ENCODE results near the gene CLDN11. TPM values are rescaled to one million over a fixed set of nuclear protein-coding genes. Genes with fewer than 3 reads are reported as not detected.

Gene CLDN11
- total and polyA plus RNA-seq, 10 of the 15 experiments (the other 5 are each of a cell fraction or from before 2014, with no cell fraction given) = 0.15 TPM; not detected in 9

GRCh38 chr3:170429050-170429449, 10.4 kb downstream of the CLDN11 start (continued):
- TF ChIP-seq PRDM15 (CRISPR knock-in tag; IDR thresholded peaks at IDR 0.05) (no peak), DPF2 (IDR thresholded peaks at IDR 0.05) (no peak), TAF1 (IDR thresholded peaks at IDR 0.05; ENCODE audit: borderline replicate concordance, low read depth, low read length) (no peak), FOXM1 (IDR thresholded peaks at IDR 0.05; ENCODE audit: low read depth, low read length) (peak; percentile 83), ASH2L (IDR thresholded peaks at IDR 0.05; ENCODE audit: borderline replicate concordance, low read depth) (no peak), RFX5 (IDR thresholded peaks at IDR 0.05; ENCODE audit: low read depth, low read length) (no peak), POU2F2 (IDR thresholded peaks at IDR 0.05; ENCODE audit: borderline replicate concordance, low read depth, low read length) (no peak), NRF1 (conservative IDR thresholded peaks at IDR 0.05; ENCODE audit: low read depth, low read length) (no peak), HDGF (IDR thresholded peaks at IDR 0.05) (no peak), TARDBP (IDR thresholded peaks at IDR 0.05; ENCODE audit: borderline replicate concordance) (no peak), PAX8 (IDR thresholded peaks at IDR 0.05) (no peak), USF1 (IDR thresholded peaks at IDR 0.05; ENCODE audit: borderline replicate concordance, extremely low read length, insufficient read depth, low read depth, low read length) (no peak), MEF2B (IDR thresholded peaks at IDR 0.05; ENCODE audit: partially characterized antibody, poor library complexity, severe bottlenecking) (no peak), IRF4 (IDR thresholded peaks at IDR 0.05; ENCODE audit: low read depth, low read length) (no peak), BHLHE40 (IDR thresholded peaks at IDR 0.05; ENCODE audit: borderline replicate concordance in 1 of 2, low read depth in 2 of 2, low read length in 1 of 2) (no peak), JUNB (IDR thresholded peaks at IDR 0.05) (peak; percentile 80)
- TF ChIP-seq, protein P1, sequence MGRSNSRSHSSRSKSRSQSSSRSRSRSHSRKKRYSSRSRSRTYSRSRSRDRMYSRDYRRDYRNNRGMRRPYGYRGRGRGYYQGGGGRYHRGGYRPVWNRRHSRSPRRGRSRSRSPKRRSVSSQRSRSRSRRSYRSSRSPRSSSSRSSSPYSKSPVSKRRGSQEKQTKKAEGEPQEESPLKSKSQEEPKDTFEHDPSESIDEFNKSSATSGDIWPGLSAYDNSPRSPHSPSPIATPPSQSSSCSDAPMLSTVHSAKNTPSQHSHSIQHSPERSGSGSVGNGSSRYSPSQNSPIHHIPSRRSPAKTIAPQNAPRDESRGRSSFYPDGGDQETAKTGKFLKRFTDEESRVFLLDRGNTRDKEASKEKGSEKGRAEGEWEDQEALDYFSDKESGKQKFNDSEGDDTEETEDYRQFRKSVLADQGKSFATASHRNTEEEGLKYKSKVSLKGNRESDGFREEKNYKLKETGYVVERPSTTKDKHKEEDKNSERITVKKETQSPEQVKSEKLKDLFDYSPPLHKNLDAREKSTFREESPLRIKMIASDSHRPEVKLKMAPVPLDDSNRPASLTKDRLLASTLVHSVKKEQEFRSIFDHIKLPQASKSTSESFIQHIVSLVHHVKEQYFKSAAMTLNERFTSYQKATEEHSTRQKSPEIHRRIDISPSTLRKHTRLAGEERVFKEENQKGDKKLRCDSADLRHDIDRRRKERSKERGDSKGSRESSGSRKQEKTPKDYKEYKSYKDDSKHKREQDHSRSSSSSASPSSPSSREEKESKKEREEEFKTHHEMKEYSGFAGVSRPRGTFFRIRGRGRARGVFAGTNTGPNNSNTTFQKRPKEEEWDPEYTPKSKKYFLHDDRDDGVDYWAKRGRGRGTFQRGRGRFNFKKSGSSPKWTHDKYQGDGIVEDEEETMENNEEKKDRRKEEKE (IDR thresholded peaks at IDR 0.05) = no peak
- TF ChIP-seq, protein P2, sequence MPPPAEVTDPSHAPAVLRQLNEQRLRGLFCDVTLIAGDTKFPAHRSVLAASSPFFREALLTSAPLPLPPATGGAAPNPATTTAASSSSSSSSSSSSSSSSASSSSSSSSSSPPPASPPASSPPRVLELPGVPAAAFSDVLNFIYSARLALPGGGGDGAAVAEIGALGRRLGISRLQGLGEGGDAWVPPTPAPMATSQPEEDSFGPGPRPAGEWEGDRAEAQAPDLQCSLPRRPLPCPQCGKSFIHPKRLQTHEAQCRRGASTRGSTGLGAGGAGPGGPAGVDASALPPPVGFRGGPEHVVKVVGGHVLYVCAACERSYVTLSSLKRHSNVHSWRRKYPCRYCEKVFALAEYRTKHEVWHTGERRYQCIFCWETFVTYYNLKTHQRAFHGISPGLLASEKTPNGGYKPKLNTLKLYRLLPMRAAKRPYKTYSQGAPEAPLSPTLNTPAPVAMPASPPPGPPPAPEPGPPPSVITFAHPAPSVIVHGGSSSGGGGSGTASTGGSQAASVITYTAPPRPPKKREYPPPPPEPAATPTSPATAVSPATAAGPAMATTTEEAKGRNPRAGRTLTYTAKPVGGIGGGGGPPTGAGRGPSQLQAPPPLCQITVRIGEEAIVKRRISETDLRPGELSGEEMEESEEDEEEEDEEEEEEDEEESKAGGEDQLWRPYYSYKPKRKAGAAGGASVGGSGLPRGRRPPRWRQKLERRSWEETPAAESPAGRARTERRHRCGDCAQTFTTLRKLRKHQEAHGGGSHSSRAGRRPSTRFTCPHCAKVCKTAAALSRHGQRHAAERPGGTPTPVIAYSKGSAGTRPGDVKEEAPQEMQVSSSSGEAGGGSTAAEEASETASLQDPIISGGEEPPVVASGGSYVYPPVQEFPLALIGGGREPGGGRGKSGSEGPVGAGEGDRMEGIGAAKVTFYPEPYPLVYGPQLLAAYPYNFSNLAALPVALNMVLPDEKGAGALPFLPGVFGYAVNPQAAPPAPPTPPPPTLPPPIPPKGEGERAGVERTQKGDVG (CRISPR knock-in tag; IDR thresholded peaks at IDR 0.05) = no peak
- TF ChIP-seq, protein P3, sequence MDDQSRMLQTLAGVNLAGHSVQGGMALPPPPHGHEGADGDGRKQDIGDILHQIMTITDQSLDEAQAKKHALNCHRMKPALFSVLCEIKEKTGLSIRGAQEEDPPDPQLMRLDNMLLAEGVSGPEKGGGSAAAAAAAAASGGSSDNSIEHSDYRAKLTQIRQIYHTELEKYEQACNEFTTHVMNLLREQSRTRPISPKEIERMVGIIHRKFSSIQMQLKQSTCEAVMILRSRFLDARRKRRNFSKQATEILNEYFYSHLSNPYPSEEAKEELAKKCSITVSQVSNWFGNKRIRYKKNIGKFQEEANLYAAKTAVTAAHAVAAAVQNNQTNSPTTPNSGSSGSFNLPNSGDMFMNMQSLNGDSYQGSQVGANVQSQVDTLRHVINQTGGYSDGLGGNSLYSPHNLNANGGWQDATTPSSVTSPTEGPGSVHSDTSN (IDR thresholded peaks at IDR 0.05; ENCODE audit: insufficient replicate concordance, low read depth, low read length) = no peak
